ENCODE data around the gene TMEFF1.

DNA sequence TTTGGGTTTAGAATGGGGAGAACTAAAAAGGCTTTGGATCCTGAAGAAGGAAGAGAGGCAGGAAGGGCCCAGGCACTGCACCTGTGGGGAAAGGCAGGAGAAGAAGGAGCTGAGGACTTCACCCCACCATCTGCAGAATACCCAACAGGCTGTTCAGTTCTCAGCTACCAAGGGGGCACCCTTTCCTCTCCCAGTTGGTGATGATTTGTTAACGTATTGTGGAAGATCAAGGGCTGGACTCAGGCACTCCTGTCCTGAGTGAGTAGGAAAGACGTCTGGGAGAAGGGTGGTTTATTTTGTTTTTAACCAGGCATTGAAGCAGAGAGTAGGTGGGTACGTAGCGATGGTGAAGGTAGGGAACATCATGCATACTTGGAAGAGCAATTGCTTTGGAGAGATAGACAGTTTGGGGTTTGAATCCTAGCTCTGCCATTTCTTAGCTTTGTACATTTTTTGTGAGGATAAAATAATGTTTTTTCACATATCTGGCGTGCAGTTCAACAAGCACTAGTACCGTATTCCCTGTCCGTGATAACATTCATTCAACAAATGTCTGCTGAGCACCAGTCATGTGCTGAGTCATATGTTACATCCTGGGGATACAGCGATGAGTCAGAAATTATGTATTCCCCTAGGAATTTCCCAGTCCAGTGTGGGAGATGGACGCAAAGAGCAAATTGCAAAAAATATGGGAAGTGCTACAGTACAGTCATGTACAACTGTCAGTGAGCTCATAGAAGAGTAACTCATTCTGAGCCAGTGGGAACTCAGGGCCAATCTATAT lies 43.9 kb upstream of the TMEFF1 start:
- TF ChIP-seq EP300 (IDR thresholded peaks at IDR 0.05) (no peak), POLR2AphosphoS5 (IDR thresholded peaks at IDR 0.05) (peak; percentile 86), POLR2A (IDR thresholded peaks at IDR 0.05; ENCODE audit: low read depth) (no peak)
- TF ChIP-seq, protein P1, sequence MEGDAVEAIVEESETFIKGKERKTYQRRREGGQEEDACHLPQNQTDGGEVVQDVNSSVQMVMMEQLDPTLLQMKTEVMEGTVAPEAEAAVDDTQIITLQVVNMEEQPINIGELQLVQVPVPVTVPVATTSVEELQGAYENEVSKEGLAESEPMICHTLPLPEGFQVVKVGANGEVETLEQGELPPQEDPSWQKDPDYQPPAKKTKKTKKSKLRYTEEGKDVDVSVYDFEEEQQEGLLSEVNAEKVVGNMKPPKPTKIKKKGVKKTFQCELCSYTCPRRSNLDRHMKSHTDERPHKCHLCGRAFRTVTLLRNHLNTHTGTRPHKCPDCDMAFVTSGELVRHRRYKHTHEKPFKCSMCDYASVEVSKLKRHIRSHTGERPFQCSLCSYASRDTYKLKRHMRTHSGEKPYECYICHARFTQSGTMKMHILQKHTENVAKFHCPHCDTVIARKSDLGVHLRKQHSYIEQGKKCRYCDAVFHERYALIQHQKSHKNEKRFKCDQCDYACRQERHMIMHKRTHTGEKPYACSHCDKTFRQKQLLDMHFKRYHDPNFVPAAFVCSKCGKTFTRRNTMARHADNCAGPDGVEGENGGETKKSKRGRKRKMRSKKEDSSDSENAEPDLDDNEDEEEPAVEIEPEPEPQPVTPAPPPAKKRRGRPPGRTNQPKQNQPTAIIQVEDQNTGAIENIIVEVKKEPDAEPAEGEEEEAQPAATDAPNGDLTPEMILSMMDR (IDR thresholded peaks at IDR 0.05), result no peak
